Psoas muscle (tissue), 8 donors: ENCODE results near the gene PLEKHG5. TPM values are rescaled to one million over a fixed set of nuclear protein-coding genes. Genes with fewer than 3 reads are reported as not detected.
A peak's percentile ranks its signal among the peaks of the same experiment; 100 is the strongest.
"Not testable (repeated sequence)": the region's sequence is repeated elsewhere in the genome, so short reads cannot be mapped to it uniquely, and the experiment has no call there.

Experiments used
- ATAC-seq, 4 donors: fragments of 200-7000 bp; cut with Tn5 transposase; one replicate each; pipeline ENCODE4 v1.9.1; 2020; ENCODE audit warnings: moderate library complexity in 3 of 4, mild to moderate bottlenecking in 2 of 4
- DNase-seq, 2 donors: peaks; one replicate each; pipeline ENCODE4 v3.0.0-alpha.2; 2020
- H3K27ac ChIP-seq: fragments of 200-600 bp; one replicate; pipeline ENCODE4 v1.8.0; 2022
- H3K27me3 ChIP-seq, 3 donors: fragments of 200-600 bp in 1 of 3; one replicate each; pipeline versions ENCODE4 v1.6.1 to v1.8.0; 2013 to 2022; ENCODE audit warnings: low read length in 2 of 3, mild to moderate bottlenecking in 2 of 3, moderate library complexity in 1 of 3; ENCODE audit not compliant: insufficient read depth in 3 of 3
- H3K36me3 ChIP-seq, 2 donors: fragments of 200-600 bp in 1 of 2; one replicate each; pipeline versions ENCODE4 v1.6.1 to v1.8.0; 2013 to 2022; ENCODE audit warnings: low read depth in 1 of 2, mild to moderate bottlenecking in 1 of 2, moderate library complexity in 1 of 2; ENCODE audit not compliant: insufficient read depth in 1 of 2
- H3K4me1 ChIP-seq: fragments of 200-600 bp; one replicate; pipeline ENCODE4 v1.8.0; 2022
- H3K4me3 ChIP-seq: fragments of 200-600 bp; one replicate; pipeline ENCODE4 v1.8.0; 2022; ENCODE audit warnings: mild to moderate bottlenecking
- H3K9me3 ChIP-seq: fragments of 200-600 bp; one replicate; pipeline ENCODE4 v1.8.0; 2022
- CTCF ChIP-seq: fragments of 200-600 bp; IDR thresholded peaks from one replicate; pipeline ENCODE4 v1.8.0; 2022; ENCODE audit warnings: antibody characterized with exemption
- WGBS, 3 donors: extraction: QIAGEN DNeasy Blood & Tissue Kit; methylation state at CpG; one replicate each; pipeline versions ENCODE4 v1.1.6 to v1.1.7; 2013; 5-methylcytosine and 5-hydroxymethylcytosine counted together
- intact Hi-C, 2 donors: fragments of 100-400 bp; cut with DNase I; formaldehyde crosslinking; loops; one replicate each; pipeline versions ENCODE4 v1.11.0 to v1.14.2; 2022
- polyA plus RNA-seq, 3 donors: library from polyadenylated mRNA; stranded (reverse); fragments of 200-250 nt; gene quantifications; one replicate each; pipeline ENCODE4 v1.2.3, GENCODE V29; 2013
- total RNA-seq, 4 donors: library from RNA; stranded (reverse); fragmentation: NEBNext Ultra II Directional in 2 of 4; extraction: Animal tissue kit (Norgen Biotek cat#: 25700) in 2 of 4; gene quantifications; one replicate each; pipeline versions ENCODE4 v1.2.1 to v1.2.4, GENCODE V29; 2021 to 2023
- donor health status: healthy with polysubstance abuse.
- donor health status: DM: no; HTN: no; CAD: no; lungs with moderate emphysema.
- donor health status: Bipolar disorder and iron deficiency.
- donor health status: healthy.
- donor health status: DM: yes; HTN: yes; CAD: no.
- donor health status: DM: no; HTN: no; CAD: no.
- donor health status: DM: no; HTN: no; CAD: no.
- donor health status: DM: yes; HTN: yes; CAD: no.

Gene PLEKHG5
- total and polyA plus RNA-seq, 7 donors: 1.5 to 3.3 (median 2.6) TPM

GRCh38 chr1:6441586-6441985 is 49.9 kb downstream of the PLEKHG5 start:
- Histone ChIP-seq H3K27me3 (peaks cover 0 to 54% (median 12%) of the 10 kb centered on the region in 3 donors), H3K4me1 (no peaks in the 10 kb centered on the region), H3K36me3 (no peaks in the 10 kb centered on the region), H3K9me3 (no peaks in the 10 kb centered on the region), H3K27ac (no peak overlapping the region), H3K4me3 (no peak overlapping the region)
- no peak for TF ChIP-seq CTCF
- ATAC-seq: no peak
- DNase-seq: no peak
- intact Hi-C loops: no loop called here
- 65 to 77% (median 74%) methylated on average over 7 of the region's 7 CpGs for WGBS, 3 donors

- no peaks in the 10 kb centered on the region for H3K36me3 ChIP-seq
- intact Hi-C loops: no loop called here
- 6 to 13% (median 9%) methylated on average over 46 to 97 of the region's 101 CpGs for WGBS, 3 donors
- no peak overlapping the region for H3K27ac ChIP-seq
- peaks cover 0 to 50% (median 12%) of the 10 kb centered on the region in 3 donors for H3K27me3 ChIP-seq
- H3K4me1 ChIP-seq: no peaks in the 10 kb centered on the region
- ATAC-seq: peak in 1 of 4 donors; percentile 7
- no peak overlapping the region for H3K4me3 ChIP-seq
- no peaks in the 10 kb centered on the region for H3K9me3 ChIP-seq
- no peak for TF ChIP-seq CTCF
- DNase-seq: no peak
Measured at GRCh38 chr1:6440198-6441126, 51.0 kb downstream of the PLEKHG5 start.

- Histone ChIP-seq H3K4me3 (no peak overlapping the region), H3K36me3 (no peaks in the 10 kb centered on the region), H3K27me3 (peaks cover 0 to 41% (median 12%) of the 10 kb centered on the region in 3 donors), H3K27ac (no peak overlapping the region), H3K4me1 (no peaks in the 10 kb centered on the region), H3K9me3 (no peaks in the 10 kb centered on the region)
- intact Hi-C loops: no loop called here
- TF ChIP-seq CTCF: peak; percentile 94
- WGBS, 3 donors: 11 to 15% (median 13%) methylated on average over 5 of the region's 5 CpGs
- ATAC-seq (peak; percentile 70 to 88 (median 74)), DNase-seq (peak; percentile 40 to 71)
Measured at GRCh38 chr1:6438047-6438525, 53.4 kb downstream of the PLEKHG5 start.

GRCh38 chr1:6437012-6437700 is 54.3 kb downstream of the PLEKHG5 start:
- H3K27me3 ChIP-seq: peaks cover 0 to 37% (median 13%) of the 10 kb centered on the region in 3 donors
- DNase-seq, H3K9me3 ChIP-seq, H3K4me1 ChIP-seq, H3K36me3 ChIP-seq, H3K27ac ChIP-seq, ATAC-seq, intact Hi-C loops, H3K4me3 ChIP-seq: not testable (repeated sequence)
- 36 to 49% (median 38%) methylated on average over 20 to 22 of the region's 22 CpGs for WGBS, 3 donors

- 72 to 78% (median 77%) methylated on average over 3 of the region's 3 CpGs for WGBS, 3 donors
- H3K4me1 ChIP-seq, ATAC-seq, H3K36me3 ChIP-seq, intact Hi-C loops, H3K4me3 ChIP-seq, H3K27ac ChIP-seq, H3K9me3 ChIP-seq, DNase-seq: not testable (repeated sequence)
- peaks cover 0 to 28% (median 12%) of the 10 kb centered on the region in 3 donors for H3K27me3 ChIP-seq
Measured at GRCh38 chr1:6436277-6436676, 55.2 kb downstream of the PLEKHG5 start.
